Peyer's patch (tissue), 4 donors: Measurements from ENCODE around the gene SLC11A1.

Experiments used
- POLR2A ChIP-seq, 2 donors: fragments of 450-650 bp; IDR thresholded peaks; one replicate each; pipeline ENCODE4 v1.5.1; 2017; ENCODE audit warnings: antibody characterized with exemption in 2 of 2, mild to moderate bottlenecking in 2 of 2, moderate library complexity in 2 of 2
- TF ChIP-seq, protein P1 (sequence below), 6 experiments: fragments of 450-650 bp in 4 of 6; fragments of 200-600 bp in 2 of 6; sonication (generic) in 1 of 6; IDR thresholded peaks; one replicate each; pipeline ENCODE4 v1.5.1; 2017 to 2019; ENCODE audit warnings: antibody characterized with exemption in 6 of 6, mild to moderate bottlenecking in 3 of 6, moderate library complexity in 1 of 6

DNA sequence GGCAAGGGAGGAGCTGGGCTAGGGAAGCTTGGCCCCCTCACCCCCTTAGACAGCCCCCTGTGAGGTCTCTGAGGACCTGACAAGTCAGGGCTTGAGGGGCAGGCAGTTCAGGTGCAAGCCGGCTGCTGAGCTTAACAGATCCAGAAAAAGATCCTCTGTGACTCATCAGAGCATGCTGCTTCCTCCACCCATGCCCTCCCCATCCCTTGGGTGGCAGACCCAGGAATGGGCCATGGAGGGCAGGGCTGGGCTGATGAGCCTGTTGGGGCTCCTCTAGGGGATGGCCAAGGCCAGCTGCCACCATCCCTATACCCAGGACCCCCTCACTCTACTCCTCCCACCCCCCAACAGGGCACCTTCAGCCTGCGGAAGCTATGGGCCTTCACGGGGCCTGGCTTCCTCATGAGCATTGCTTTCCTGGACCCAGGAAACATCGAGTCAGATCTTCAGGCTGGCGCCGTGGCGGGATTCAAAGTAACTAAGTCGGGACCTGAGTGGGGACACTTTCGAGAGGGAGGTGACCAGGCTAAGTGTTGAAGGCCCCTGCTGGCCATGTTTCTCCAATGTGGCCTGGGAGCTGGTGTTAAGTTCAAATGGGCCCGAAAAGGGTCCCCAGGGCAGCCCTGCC is 1.9 kb downstream of the SLC11A1 start:
- TF ChIP-seq, protein P1, sequence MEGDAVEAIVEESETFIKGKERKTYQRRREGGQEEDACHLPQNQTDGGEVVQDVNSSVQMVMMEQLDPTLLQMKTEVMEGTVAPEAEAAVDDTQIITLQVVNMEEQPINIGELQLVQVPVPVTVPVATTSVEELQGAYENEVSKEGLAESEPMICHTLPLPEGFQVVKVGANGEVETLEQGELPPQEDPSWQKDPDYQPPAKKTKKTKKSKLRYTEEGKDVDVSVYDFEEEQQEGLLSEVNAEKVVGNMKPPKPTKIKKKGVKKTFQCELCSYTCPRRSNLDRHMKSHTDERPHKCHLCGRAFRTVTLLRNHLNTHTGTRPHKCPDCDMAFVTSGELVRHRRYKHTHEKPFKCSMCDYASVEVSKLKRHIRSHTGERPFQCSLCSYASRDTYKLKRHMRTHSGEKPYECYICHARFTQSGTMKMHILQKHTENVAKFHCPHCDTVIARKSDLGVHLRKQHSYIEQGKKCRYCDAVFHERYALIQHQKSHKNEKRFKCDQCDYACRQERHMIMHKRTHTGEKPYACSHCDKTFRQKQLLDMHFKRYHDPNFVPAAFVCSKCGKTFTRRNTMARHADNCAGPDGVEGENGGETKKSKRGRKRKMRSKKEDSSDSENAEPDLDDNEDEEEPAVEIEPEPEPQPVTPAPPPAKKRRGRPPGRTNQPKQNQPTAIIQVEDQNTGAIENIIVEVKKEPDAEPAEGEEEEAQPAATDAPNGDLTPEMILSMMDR (IDR thresholded peaks at IDR 0.05): no peak
- no peak for TF ChIP-seq POLR2A (IDR thresholded peaks at IDR 0.05)
